DMS53 (cell line): ENCODE data around the gene MYD88.
A peak's percentile ranks its signal among the peaks of the same experiment; 100 is the strongest.

Experiments used
- DNase-seq: peaks from one replicate; lab custom pipeline; 2025; lab: John Stamatoyannopoulos, UW

The MYD88 gene

DNA sequence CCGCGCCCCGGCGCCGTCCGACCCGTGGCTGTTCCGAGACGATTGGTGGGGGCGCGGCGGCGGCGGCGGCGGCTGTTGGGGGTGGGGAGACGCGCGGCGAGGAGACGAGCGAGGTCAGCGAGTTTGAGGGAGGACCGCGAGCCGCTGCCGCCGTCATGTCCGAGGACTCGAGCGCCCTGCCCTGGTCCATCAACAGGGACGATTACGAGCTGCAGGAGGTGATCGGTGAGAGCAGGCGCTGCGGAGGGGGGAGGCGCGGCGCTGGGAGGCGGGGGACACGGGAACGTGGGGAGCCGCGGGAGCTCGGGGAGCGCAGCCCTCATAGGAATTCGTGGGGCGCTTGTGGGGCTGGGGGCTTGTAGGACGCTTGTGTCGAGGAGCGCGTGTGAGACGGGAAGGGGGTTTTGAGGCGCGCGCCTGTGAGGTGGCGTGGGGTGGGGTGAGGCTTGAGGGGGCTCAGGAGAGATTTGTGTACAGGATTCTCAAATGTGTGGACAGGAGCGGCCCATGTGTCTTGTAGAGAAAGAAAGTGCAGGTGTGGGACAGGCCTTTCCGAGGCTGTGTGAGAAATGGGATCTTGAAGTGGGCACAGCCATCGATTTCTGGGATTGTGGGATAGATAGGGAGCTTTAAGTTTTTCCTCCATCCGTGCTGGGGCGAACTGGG lies 27.4 kb downstream of the MYD88 start:
- peak; percentile 58 for DNase-seq

DNA sequence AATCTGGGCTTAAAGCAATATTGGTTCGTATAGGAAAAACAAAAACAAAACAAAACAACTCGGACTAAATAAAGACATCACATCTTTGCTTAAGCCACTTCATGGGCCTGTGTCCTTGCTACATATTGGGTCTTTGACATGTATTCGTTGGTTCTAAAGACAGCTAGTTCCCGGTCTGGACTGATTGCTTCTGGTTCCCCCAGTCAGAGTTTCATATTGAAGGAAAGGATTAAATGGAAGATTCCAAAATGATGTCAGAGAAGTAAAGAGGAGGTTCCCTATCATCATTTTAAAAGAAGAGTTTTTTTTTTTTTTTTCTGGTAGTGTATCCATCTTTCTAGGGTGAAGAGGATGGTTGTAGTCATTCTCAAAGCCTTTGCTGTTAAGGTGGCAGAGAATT lies 29.1 kb downstream of the MYD88 start:
- no peak for DNase-seq

DNA sequence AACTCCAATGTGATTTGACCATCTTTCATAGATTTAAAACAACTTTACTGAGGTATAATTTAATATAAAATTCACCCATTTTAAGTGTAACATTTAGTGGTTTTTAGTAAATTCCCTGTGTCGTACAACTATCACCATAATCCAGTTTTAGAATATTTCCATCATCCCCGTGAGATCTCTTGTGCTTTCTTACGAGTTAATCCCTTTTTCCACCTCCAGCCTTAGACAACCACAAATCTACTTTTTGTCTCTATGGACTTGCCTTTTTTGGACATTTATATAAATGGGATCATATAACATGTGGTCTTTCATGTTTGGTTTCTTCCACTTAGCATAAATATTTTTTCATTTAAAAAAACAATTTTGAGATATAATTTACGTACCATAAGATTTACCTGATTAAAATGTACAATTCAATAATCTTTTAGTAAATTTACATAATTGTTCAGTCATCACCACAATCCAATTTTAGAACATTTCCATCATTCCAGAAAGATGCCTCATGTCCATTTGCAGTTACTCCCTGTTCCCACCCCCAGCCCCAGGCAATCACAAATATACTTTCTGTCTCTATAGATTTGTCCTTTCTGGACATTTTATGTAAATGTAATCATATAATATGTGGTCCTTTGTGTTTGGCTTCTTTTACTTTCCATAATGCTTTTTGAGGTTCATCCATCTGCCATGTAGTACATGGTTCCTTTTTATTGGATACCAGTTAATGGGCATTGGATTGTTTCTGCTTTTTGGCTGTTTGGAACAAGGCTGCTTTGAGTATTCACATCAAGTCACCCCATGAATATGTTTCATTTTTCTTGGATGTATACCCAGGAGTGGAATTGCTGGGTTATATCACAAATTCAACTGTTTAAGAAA lies 29.9 kb downstream of the MYD88 start:
- DNase-seq = no peak

DNA sequence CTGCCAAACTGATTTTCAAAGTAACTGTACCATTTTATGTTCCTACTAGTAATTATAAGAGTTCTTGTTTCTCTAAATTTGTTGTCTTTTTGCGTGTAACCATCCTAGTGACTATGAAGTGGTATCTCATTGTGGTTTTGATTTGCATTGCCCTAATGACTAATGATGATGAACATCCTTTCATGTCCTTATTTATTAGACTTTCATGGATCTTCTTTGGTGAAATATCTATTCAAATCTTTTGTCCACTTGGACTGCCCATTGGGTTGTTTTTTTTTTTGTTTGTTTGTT lies 30.5 kb downstream of the MYD88 start:
- no peak for DNase-seq

DNA sequence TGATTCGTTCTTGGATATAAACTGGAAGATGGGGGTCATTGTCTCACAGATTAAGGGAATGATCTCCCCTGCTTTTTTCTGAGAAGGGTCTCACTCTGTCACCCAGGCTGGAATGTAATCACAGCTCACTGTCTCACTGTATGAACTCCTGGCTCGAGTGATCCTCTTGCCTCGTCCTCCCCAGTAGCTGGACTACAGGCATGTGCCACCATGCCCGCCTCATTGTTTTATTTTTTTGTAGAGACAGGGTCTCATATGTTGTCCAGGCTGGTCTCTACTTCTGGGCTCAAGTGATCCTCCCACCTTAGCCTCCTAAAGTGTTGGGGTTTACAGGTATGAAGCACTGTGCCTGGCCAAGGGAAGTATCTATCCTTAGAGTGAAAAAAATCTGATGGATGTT lies 32.3 kb downstream of the MYD88 start:
- DNase-seq = no peak

DNA sequence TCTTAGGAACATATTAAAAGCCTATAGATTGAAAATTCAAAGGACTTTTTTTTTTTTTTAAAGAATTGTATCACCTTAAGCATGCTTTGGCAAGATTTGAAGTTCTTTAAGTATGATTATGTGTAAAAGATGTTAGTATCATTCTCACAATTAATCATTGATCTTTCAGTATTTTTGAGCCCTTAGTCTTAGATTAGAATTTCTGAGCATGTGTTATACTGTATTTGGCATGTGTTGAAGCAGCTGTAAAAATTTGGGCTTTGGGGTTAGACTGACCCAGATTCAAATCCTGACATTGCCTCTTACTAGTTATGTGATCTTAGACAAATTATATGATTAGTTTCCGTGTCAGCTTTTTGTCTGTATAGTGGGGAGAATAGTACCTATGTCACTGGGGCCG lies 33.2 kb downstream of the MYD88 start:
- no peak for DNase-seq

DNA sequence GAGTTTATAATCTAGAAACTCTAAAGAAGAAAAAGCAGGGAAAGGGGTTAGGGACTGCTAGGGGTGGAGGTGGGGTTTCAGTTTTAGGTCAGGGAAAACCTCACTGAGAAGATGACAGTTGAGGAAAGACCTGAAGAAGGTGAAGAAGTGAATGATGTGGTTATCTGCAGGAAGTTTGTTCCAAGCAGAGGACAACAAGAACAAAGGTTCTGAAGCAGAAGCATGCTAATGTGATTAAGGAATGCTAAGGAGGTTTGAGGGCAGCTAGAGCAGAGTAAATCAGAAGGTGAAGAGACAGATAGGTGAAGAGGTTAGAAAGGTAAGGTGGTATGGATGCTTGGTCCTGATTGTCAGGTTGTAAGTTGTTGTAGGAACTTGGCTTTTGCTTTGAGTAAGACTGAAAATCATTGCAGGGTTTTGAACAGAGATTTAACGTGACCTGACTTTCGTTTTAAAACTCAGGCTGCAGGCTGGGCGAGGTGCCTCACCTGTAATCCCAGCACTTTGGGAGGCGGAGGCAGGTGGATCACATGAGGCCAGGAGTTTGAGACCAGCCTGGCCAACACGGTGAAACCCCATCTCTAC lies 35.5 kb downstream of the MYD88 start:
- no peak for DNase-seq

DNA sequence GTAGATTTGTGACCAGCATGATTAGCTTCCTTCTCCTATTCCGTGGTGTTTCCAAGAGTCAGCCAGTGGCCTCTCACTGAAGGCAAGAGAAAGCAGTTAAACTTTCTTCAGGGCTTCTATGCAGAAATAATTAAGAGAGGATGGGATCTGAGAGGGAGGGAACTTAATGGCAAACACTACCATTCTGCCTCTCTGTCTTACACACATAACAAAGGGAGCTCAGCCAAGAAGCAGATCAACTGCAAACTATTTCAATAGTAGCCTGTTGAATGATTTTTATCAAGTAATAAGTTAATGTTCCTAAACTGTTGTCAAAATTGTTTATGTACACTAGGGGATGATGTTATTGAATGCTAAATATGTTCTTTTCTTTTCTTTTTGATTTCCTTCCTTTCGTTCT lies 38.7 kb downstream of the MYD88 start:
- no peak for DNase-seq

DNA sequence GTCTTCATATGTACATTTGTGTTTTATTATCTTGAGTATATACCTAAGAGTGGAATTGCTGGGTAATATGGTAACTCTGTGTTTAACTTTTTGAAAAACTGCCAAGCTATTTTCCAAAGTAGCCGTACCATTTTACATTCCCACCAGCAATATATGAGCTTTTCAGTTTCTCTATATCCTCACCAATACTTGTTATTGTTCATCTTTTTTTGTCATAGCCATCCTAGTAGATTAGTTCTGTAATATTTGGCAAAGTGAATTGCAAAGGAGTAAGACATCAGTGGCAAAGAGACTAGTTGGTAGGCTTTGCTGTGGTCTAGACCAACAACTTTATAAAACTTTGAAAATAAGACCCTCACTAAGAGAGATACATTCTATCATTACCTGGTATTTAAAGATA lies 48.3 kb downstream of the MYD88 start:
- no peak for DNase-seq

DNA sequence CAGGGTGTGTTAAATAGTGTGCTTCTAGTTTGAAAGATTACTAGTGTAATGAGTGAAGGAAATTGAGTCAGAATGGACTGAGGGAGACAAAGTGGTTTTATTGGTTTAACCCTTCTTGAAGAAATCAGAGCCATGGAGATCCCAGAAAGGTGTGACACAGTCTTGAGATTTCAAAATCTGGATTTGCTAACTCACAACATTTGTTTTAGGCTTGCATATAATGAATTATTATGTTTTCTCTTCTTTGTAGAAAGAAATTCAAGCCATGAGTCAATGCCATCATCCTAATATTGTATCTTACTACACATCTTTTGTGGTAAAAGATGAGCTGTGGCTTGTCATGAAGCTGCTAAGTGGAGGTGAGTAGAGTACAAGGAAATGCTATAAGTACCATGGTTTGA lies 52.0 kb downstream of the MYD88 start:
- DNase-seq = no peak
